ENCODE data around the gene RDH13.

RDH13 gene

DNA sequence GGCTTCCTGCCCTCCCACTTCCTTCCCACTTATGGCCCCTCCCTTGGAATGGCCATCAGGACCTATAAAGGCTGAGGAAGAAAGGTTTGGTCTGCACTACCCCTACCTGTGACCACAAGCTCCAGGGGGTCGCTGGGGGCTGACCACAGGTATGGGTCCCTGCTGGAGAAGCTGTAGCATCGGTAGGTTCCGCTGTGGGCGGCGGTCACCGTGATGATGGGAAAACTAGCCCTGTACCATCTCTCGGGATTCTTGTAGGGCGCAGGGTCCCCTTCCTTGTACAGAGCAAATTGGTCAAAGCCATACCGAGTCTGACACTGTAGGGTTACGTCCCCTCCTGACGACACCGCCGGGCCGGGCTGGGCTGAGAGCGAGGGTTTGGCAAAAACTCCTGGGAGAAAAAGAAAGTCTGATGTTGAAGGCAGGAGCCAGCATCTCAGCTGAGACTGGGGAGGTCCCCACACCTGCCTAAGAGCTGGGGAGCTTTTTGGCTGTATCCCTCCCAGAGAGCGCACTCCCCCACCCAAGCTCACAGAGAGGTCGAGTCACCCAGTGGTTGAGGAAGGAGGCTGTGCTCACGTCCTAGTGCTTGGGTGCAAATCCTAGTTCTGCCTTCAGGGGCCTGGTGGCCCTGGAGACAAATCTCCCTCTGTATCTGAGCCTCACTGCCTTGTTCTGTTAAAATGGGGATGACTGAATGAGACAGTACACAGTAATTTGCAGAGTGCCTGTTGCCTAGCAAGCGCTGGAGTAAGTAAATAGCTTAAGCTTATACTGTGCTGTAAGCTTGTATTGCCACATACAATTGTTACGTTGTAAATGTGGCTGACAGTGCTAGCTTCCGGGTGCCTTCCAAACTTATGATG, 35.2 kb downstream of the RDH13 start:
- TF ChIP-seq GATA3 (IDR thresholded peaks at IDR 0.05; ENCODE audit: low read depth, low read length) (no peak), GATA2 (IDR thresholded peaks at IDR 0.05; ENCODE audit: low read depth, low read length) (no peak)

DNA sequence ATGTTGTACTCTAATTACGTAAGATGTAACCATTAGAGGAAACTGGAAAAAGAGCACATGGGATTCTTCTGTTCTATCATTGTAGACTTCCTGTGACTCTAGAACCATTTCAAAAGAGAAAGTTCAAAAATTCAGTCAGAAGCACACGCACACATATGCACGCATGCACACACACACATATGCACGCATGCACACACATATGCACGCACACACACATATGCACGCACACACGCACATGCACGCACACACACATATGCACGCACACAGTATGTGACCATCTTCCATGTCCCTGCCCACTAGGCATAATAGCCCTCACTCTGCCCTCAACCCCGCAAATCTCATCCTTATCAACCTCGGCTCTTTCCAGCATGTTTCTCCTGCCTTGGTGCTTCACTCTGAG, 38.8 kb downstream of the RDH13 start:
- TF ChIP-seq GATA2 (IDR thresholded peaks at IDR 0.05; ENCODE audit: low read depth, low read length) (no peak), GATA3 (IDR thresholded peaks at IDR 0.05; ENCODE audit: low read depth, low read length) (no peak)

DNA sequence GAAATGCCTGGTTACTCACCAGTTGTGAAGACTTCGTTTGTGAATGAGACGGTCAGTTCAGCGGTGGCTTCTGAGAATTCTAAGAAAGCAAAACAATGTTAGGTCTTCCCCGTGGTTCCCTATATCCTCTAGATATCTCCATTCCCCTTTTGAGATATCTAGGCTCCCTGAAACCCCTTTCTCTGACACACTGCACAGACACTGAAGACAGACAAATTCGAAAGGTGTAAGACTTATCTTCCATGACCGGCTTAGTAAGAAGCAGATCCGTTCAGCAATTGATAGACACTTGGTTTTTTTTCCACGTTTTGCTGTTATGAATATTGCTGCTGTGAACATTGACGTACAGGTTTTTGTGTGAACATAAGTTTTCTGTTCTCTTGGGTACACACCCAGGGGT, 44.3 kb downstream of the RDH13 start:
- TF ChIP-seq GATA3 (IDR thresholded peaks at IDR 0.05; ENCODE audit: low read depth, low read length) (no peak), GATA2 (IDR thresholded peaks at IDR 0.05; ENCODE audit: low read depth, low read length) (no peak)

DNA sequence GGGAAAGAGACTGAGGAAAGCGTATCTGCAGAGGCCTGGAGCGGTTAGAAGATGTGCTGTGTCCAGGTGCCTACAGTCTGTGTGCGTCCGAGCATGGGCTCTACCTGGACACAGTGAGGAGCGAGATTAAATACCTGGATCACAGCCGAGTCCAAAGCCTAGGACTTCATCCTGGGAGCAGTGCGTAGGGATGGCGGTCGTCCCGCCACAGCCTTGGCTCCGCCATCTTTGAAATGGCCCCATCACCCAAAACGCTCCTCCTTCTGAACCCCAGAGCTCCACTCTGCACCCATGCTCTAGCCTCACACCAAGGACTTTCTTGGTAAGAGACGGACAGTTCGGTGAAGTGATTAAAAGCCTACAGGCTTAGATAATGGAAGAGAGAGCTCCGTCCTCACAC, 44.7 kb downstream of the RDH13 start:
- TF ChIP-seq GATA2 (IDR thresholded peaks at IDR 0.05; ENCODE audit: low read depth, low read length) (no peak), GATA3 (IDR thresholded peaks at IDR 0.05; ENCODE audit: low read depth, low read length) (no peak)

DNA sequence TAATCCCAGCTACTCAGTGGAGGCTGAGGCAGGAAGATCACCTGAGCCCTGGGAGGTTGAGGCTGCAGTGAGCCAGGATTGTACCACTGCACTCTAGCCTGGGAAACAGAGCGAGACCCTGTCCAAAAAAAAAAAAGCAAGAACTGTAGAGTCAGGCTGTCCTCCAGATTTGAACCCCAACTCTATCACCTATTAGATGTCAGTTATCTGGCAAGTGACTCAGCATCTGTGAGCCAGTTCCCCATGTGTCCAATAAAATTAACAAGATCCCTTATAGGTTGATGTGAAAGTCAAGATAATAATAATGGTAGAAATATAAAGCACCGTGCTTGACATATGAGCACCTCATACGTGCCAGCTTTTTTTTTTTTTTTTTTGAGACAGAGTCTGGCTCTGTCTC, 46.9 kb downstream of the RDH13 start:
- TF ChIP-seq GATA2 (IDR thresholded peaks at IDR 0.05; ENCODE audit: low read depth, low read length) = no peak
- TF ChIP-seq GATA3 (IDR thresholded peaks at IDR 0.05; ENCODE audit: low read depth, low read length) = no peak

- TF ChIP-seq GATA2 (IDR thresholded peaks at IDR 0.05; ENCODE audit: low read depth, low read length) (no peak), GATA3 (IDR thresholded peaks at IDR 0.05; ENCODE audit: low read depth, low read length) (no peak)
Measured at GRCh38 chr19:55015126-55015525, 47.8 kb downstream of the RDH13 start.

GRCh38 chr19:55014714-55015113, 48.2 kb downstream of the RDH13 start:
- no peak for TF ChIP-seq GATA3 (IDR thresholded peaks at IDR 0.05; ENCODE audit: low read depth, low read length)
- TF ChIP-seq GATA2 (IDR thresholded peaks at IDR 0.05; ENCODE audit: low read depth, low read length) = no peak

- TF ChIP-seq GATA2 (IDR thresholded peaks at IDR 0.05; ENCODE audit: low read depth, low read length) = no peak
- TF ChIP-seq GATA3 (IDR thresholded peaks at IDR 0.05; ENCODE audit: low read depth, low read length) = no peak
Measured at GRCh38 chr19:55013596-55013995, 49.4 kb downstream of the RDH13 start.

GRCh38 chr19:55012306-55012705, 50.6 kb downstream of the RDH13 start:
- TF ChIP-seq GATA3 (IDR thresholded peaks at IDR 0.05; ENCODE audit: low read depth, low read length) = no peak
- no peak for TF ChIP-seq GATA2 (IDR thresholded peaks at IDR 0.05; ENCODE audit: low read depth, low read length)

GRCh38 chr19:55005684-55006488, 57.1 kb downstream of the RDH13 start:
- no peak for TF ChIP-seq GATA3 (IDR thresholded peaks at IDR 0.05; ENCODE audit: low read depth, low read length)
- no peak for TF ChIP-seq GATA2 (IDR thresholded peaks at IDR 0.05; ENCODE audit: low read depth, low read length)

GRCh38 chr19:55000761-55001160, 62.2 kb downstream of the RDH13 start:
- TF ChIP-seq GATA3 (IDR thresholded peaks at IDR 0.05; ENCODE audit: low read depth, low read length) = no peak
- no peak for TF ChIP-seq GATA2 (IDR thresholded peaks at IDR 0.05; ENCODE audit: low read depth, low read length)

- no peak for TF ChIP-seq GATA3 (IDR thresholded peaks at IDR 0.05; ENCODE audit: low read depth, low read length)
- TF ChIP-seq GATA2 (IDR thresholded peaks at IDR 0.05; ENCODE audit: low read depth, low read length) = no peak
Measured at GRCh38 chr19:54995561-54995960, 67.4 kb downstream of the RDH13 start.
